Activated CD8-positive, alpha-beta T cell treated with anti-CD3 and anti-CD28 coated beads for 36 hours (primary cell): ENCODE data around the gene PDE2A. TPM values are rescaled to one million over a fixed set of nuclear protein-coding genes. Genes with fewer than 3 reads are reported as not detected.

ENCODE experiments used
- ATAC-seq: fragments of 200-7000 bp; cut with Tn5 transposase; one replicate; pipeline ENCODE4 v1.10.0; 2021; ENCODE audit warnings: mild to moderate bottlenecking, moderate library complexity
- CTCF ChIA-PET: fragments of 350-600 bp; sonication (Branson Sonifier 250); formaldehyde crosslinking; loops from one replicate; lab custom pipeline; 2021; ENCODE audit warnings: antibody characterized with exemption; lab: Charles Lee
- POLR2A ChIA-PET: fragments of 350-600 bp; sonication (Branson Sonifier 250); formaldehyde crosslinking; loops from one replicate; lab custom pipeline; 2021; ENCODE audit warnings: antibody characterized with exemption; lab: Charles Lee
- DNase-seq: peaks from one replicate; pipeline ENCODE4 v3.0.0-alpha.2; 2020
- H3K27ac Mint-ChIP-seq: one replicate; pipeline ENCODE4 v1.8.0; 2021; ENCODE audit warnings: mild to moderate bottlenecking, mixed read lengths
- H3K27me3 Mint-ChIP-seq: one replicate; pipeline ENCODE4 v1.8.0; 2021; ENCODE audit warnings: mixed read lengths
- H3K36me3 Mint-ChIP-seq: one replicate; pipeline ENCODE4 v1.8.0; 2021; ENCODE audit warnings: low read depth, mixed read lengths
- H3K4me1 Mint-ChIP-seq: one replicate; pipeline ENCODE4 v1.8.0; 2021; ENCODE audit warnings: low read depth, mixed read lengths
- H3K4me3 Mint-ChIP-seq: one replicate; pipeline ENCODE4 v1.8.0; 2021; ENCODE audit warnings: mild to moderate bottlenecking, moderate library complexity, mixed read lengths
- H3K9me3 Mint-ChIP-seq: one replicate; pipeline ENCODE4 v1.8.0; 2021; ENCODE audit warnings: mixed read lengths
- intact Hi-C: fragments of 100-400 bp; cut with micrococcal nuclease; formaldehyde crosslinking; loops from one replicate; pipeline ENCODE4 v1.10.0; 2022
- total RNA-seq, 2 experiments: library from RNA; stranded (reverse); gene quantifications; one replicate each; pipeline ENCODE4 v1.2.3, GENCODE V29; 2021
- TF ChIP-seq, protein P1 (sequence below): fragments of 200-600 bp; IDR thresholded peaks from one replicate; pipeline ENCODE4 v1.8.0; 2022; ENCODE audit warnings: antibody characterized with exemption, mild to moderate bottlenecking

Gene PDE2A
- total RNA-seq, 2 experiments from 2014 or later = 0.14 to 0.72 TPM

DNA sequence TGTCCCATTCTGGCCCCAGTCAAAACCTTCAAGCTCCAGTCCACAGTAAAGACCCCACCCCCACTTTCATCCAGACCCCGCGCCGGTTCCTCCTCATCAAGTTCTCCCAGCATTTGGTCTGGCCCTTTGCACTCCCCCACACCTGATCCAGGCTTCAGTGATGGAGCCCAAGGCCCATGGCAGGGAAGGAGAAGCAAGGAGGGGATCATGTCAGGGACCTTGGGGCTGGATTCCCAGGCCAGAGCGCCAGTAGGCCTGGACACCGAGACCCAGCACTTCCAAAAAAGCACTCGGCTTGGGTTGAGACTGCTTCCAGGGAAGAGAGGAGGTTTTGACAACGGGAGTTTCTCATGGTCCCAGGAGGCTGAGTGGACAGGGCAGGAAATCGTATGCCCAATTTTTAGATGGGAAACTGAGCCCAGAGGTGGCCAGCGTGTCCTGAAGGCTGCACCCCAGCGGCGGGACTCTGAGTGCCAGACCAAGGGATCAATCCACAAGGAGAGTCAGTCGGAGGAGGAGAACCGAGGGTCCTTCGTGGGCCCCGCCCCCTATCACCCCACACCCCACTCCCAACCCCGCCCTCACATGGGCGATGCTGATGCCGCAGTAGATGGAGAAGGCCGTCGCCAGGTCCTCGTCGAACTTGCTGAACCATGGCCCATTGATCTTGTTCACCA lies 90.5 kb downstream of the PDE2A start:
- ChIA-PET POLR2A (interaction anchor here (1.5 kb wide), 1 partner anchor 100 kb away, joined by 3 read pairs; no protein-coding TSS in a partner anchor), CTCF (interaction anchor here (0.7 to 12.1 kb wide), 9 partner anchors 10 to 136 kb away, joined by 3 to 171 read pairs (median 4); no protein-coding TSS in a partner anchor)
- DNase-seq (no peak), ATAC-seq (no peak)
- Mint-ChIP-seq H3K36me3 (no peaks in the 10 kb centered on the region), H3K4me3 (no peak overlapping the region), H3K27ac (no peak overlapping the region), H3K9me3 (no peaks in the 10 kb centered on the region), H3K27me3 (peaks cover 27% of the 10 kb centered on the region), H3K4me1 (peaks cover 19% of the 10 kb centered on the region)
- TF ChIP-seq, protein P1, sequence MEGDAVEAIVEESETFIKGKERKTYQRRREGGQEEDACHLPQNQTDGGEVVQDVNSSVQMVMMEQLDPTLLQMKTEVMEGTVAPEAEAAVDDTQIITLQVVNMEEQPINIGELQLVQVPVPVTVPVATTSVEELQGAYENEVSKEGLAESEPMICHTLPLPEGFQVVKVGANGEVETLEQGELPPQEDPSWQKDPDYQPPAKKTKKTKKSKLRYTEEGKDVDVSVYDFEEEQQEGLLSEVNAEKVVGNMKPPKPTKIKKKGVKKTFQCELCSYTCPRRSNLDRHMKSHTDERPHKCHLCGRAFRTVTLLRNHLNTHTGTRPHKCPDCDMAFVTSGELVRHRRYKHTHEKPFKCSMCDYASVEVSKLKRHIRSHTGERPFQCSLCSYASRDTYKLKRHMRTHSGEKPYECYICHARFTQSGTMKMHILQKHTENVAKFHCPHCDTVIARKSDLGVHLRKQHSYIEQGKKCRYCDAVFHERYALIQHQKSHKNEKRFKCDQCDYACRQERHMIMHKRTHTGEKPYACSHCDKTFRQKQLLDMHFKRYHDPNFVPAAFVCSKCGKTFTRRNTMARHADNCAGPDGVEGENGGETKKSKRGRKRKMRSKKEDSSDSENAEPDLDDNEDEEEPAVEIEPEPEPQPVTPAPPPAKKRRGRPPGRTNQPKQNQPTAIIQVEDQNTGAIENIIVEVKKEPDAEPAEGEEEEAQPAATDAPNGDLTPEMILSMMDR = no peak
- intact Hi-C loops = loop anchor here (2.0 kb wide), 1 partner anchor 61 kb away; no protein-coding TSS in a partner anchor

DNA sequence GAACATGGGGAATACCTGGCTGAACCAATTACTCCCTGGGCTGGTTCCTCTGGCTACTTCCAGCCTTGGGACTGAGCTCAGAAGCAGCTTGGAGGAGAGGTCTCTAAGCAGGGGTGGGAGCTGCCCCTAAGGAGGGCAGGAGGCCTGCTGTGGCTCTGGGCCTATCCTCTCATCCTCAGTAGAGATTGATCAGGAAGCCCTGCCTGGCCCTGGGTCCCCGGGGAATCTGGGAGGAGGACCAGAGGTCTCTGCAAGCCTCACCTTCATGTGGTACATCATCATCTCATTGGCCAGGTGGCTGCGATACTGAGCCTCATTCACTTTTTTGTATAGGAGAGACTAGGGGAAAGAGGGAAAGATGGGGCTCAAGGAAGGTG lies 91.1 kb downstream of the PDE2A start:
- TF ChIP-seq, protein P1 = no peak
- no peak for DNase-seq
- H3K4me3 Mint-ChIP-seq = no peak overlapping the region
- H3K36me3 Mint-ChIP-seq = no peaks in the 10 kb centered on the region
- H3K4me1 Mint-ChIP-seq = peaks cover 19% of the 10 kb centered on the region
- CTCF ChIA-PET = interaction anchor here (0.7 to 1.3 kb wide), 3 partner anchors 9 to 105 kb away, joined by 3 to 4 read pairs (median 4); no protein-coding TSS in a partner anchor
- H3K9me3 Mint-ChIP-seq = no peaks in the 10 kb centered on the region
- intact Hi-C loops = no loop called here
- no peak overlapping the region for H3K27ac Mint-ChIP-seq
- H3K27me3 Mint-ChIP-seq = peaks cover 27% of the 10 kb centered on the region
- ATAC-seq = no peak
- POLR2A ChIA-PET = interaction anchor here (1.5 kb wide), 1 partner anchor 99 kb away, joined by 3 read pairs; no protein-coding TSS in a partner anchor

DNA sequence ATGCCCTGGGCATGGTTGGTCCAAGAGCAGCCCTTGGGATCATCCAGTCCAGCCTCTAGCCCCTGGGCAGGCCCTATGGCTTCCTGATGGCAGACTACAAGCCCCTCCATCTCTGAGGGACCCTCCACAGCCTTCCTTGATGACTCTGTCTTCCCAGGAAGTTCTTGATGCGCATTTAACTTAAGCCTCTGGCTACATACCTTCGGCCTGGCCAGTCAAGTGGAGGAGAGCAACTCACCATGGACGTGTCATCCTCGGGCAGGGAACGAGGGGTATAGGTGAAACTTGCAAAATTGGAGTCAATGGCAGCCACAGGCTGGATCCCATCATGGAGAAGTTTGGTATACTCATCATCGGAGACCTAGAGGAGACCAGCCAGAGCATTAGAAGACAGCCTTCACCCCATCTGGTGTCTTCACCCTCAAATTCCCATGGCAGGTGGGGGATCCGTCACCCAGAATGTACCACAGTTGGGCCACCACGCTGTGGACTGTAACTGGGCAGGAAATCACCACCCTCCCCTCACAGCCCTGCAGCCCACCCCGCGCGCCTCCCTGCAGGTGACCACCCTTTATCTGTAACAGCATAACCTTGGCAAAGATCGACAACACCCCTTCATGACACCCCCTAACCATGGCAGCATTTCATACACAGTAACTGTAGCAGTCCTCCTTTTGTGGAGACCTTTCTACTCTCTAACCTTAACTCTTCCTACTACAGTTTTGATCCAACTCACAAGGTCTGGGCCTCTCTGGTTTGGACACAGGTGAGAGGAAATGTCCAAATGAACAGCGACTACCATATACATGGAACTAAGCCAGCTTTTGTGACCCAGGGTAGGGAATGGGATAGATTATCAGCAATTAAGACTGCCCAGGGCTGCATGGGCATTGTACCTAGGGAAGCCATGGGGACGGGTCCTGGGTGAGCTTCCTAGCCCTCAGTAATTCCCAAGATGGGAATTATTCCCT lies 91.7 kb downstream of the PDE2A start:
- H3K9me3 Mint-ChIP-seq = no peaks in the 10 kb centered on the region
- CTCF ChIA-PET = interaction anchor here (0.7 to 1.3 kb wide), 4 partner anchors 9 to 104 kb away, joined by 3 to 4 read pairs (median 4); no protein-coding TSS in a partner anchor
- no peak for DNase-seq
- H3K4me1 Mint-ChIP-seq = peaks cover 19% of the 10 kb centered on the region
- no peaks in the 10 kb centered on the region for H3K36me3 Mint-ChIP-seq
- H3K4me3 Mint-ChIP-seq = no peak overlapping the region
- POLR2A ChIA-PET = interaction anchor here (0.6 to 1.5 kb wide), 2 partner anchors 98 to 514 kb away, joined by 3 read pairs; no protein-coding TSS in a partner anchor
- no peak overlapping the region for H3K27ac Mint-ChIP-seq
- intact Hi-C loops = no loop called here
- TF ChIP-seq, protein P1 = no peak
- ATAC-seq = no peak
- peaks cover 21% of the 10 kb centered on the region for H3K27me3 Mint-ChIP-seq

DNA sequence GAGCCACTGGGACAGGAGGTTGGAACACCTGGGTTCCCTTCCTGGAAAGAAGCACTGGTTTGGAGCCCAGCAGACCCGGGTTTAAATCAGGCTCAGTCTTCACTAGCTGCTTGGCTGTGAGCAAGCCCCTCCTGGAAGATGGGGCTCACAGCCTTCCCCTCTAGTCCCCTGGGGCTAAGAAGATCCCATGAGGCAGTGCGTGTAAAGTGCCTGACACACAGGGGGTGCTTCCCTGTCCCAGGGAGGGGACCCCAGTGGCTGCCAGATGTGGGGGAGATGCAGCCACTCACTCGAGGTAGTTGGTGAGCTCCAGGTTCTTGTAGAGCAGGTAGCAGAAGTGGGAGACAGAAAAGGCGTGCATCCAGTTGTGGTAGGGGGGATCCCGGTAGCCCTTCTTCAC lies 93.2 kb downstream of the PDE2A start:
- peaks cover 19% of the 10 kb centered on the region for H3K4me1 Mint-ChIP-seq
- ChIA-PET POLR2A (no interaction called here), CTCF (interaction anchor here (1.2 kb wide), 1 partner anchor 11 kb away, joined by 3 read pairs; no protein-coding TSS in a partner anchor)
- peaks cover 14% of the 10 kb centered on the region for H3K27me3 Mint-ChIP-seq
- no peaks in the 10 kb centered on the region for H3K9me3 Mint-ChIP-seq
- intact Hi-C loops = no loop called here
- ATAC-seq (no peak), DNase-seq (no peak)
- TF ChIP-seq, protein P1 = no peak
- no peaks in the 10 kb centered on the region for H3K36me3 Mint-ChIP-seq
- H3K27ac Mint-ChIP-seq = no peak overlapping the region
- no peak overlapping the region for H3K4me3 Mint-ChIP-seq
